CD4-positive, alpha-beta T cell (primary cell): Measurements from ENCODE around the gene URB1. TPM values are rescaled to one million over a fixed set of nuclear protein-coding genes. Genes with fewer than 3 reads are reported as not detected.

Experiments used
- ATAC-seq: fragments of 200-7000 bp; cut with Tn5 transposase; one replicate; pipeline ENCODE4 v1.10.0; 2022; ENCODE audit warnings: mild to moderate bottlenecking; ENCODE audit not compliant: poor library complexity
- CTCF ChIA-PET: fragments of 350-600 bp; sonication (Branson Sonifier 250); formaldehyde crosslinking; loops from one replicate; lab custom pipeline; 2021; ENCODE audit warnings: antibody characterized with exemption, inconsistent platforms; lab: Charles Lee
- POLR2A ChIA-PET: fragments of 350-600 bp; sonication (Branson Sonifier 250); formaldehyde crosslinking; loops from one replicate; lab custom pipeline; 2021; ENCODE audit warnings: antibody characterized with exemption, inconsistent platforms; lab: Charles Lee
- DNase-seq, 14 experiments: peaks; one replicate each; pipeline ENCODE4 v3.0.0-alpha.2; 2013 to 2020; ENCODE audit warnings: mixed read lengths in 2 of 14
- H3K27ac ChIP-seq, 2 donors: one replicate each; pipeline versions ENCODE4 v1.5.1 to v1.7.0; 2013; ENCODE audit warnings: low read length in 2 of 2, low read depth in 1 of 2, mild to moderate bottlenecking in 1 of 2
- H3K27me3 ChIP-seq, 2 experiments: 1 replicate in 1 of 2; 2 replicates in 1 of 2; pipeline versions ENCODE4 v1.6.1 to v1.7.0; 2013; ENCODE audit warnings: low read length in 2 of 2, control low read depth in 1 of 2, mild to moderate bottlenecking in 1 of 2, moderate library complexity in 1 of 2; ENCODE audit not compliant: insufficient read depth in 2 of 2, control insufficient read depth in 1 of 2
- H3K36me3 ChIP-seq: one replicate; pipeline ENCODE4 v1.6.1; 2013; ENCODE audit warnings: low read length, control low read depth; ENCODE audit not compliant: insufficient read depth
- H3K4me1 ChIP-seq: one replicate; pipeline ENCODE4 v1.6.1; 2013; ENCODE audit warnings: low read length, control low read depth; ENCODE audit not compliant: insufficient read depth
- H3K4me3 ChIP-seq: one replicate; pipeline ENCODE4 v1.5.1; 2013; ENCODE audit warnings: mild to moderate bottlenecking, low read length, moderate library complexity
- H3K9me3 ChIP-seq, 2 experiments: 1 replicate in 1 of 2; 2 replicates in 1 of 2; pipeline versions ENCODE4 v1.6.1 to v1.7.0; 2013; ENCODE audit warnings: low read length in 2 of 2, mild to moderate bottlenecking in 2 of 2, control low read depth in 1 of 2, moderate library complexity in 1 of 2; ENCODE audit not compliant: control insufficient read depth in 1 of 2, insufficient read depth in 1 of 2
- H3K27ac Mint-ChIP-seq: one replicate; pipeline ENCODE4 v1.8.0; 2020; ENCODE audit warnings: mixed read lengths
- H3K27me3 Mint-ChIP-seq: one replicate; pipeline ENCODE4 v1.8.0; 2021; ENCODE audit warnings: mixed read lengths
- H3K36me3 Mint-ChIP-seq: one replicate; pipeline ENCODE4 v1.8.0; 2021; ENCODE audit warnings: low read depth, mixed read lengths
- H3K4me1 Mint-ChIP-seq: one replicate; pipeline ENCODE4 v1.8.0; 2021; ENCODE audit warnings: low read depth, mixed read lengths
- H3K4me3 Mint-ChIP-seq: one replicate; pipeline ENCODE4 v1.8.0; 2020; ENCODE audit warnings: mild to moderate bottlenecking, mixed read lengths
- H3K9me3 Mint-ChIP-seq: one replicate; pipeline ENCODE4 v1.8.0; 2020; ENCODE audit warnings: mixed read lengths
- intact Hi-C, 2 experiments: fragments of 100-400 bp; cut with DNase I in 1 of 2; cut with micrococcal nuclease in 1 of 2; formaldehyde crosslinking; loops; one replicate each; pipeline versions ENCODE4 v1.15.1 to v1.9.0; 2023 to 2025; cut with DNase I, micrococcal nuclease
- total RNA-seq, 174 experiments: library from RNA in 2 of 174; stranded (reverse) in 2 of 174; gene quantifications; one replicate each; pipeline ENCODE4 v1.2.3 and lab custom pipeline; 2021 to 2026
- TF ChIP-seq, protein P1 (sequence below): fragments of 200-600 bp; IDR thresholded peaks from one replicate; pipeline ENCODE4 v1.8.0; 2022; ENCODE audit warnings: antibody characterized with exemption, mild to moderate bottlenecking

Gene URB1
- total RNA-seq, 2 experiments from 2014 or later: 5.4 to 5.7 TPM

DNA sequence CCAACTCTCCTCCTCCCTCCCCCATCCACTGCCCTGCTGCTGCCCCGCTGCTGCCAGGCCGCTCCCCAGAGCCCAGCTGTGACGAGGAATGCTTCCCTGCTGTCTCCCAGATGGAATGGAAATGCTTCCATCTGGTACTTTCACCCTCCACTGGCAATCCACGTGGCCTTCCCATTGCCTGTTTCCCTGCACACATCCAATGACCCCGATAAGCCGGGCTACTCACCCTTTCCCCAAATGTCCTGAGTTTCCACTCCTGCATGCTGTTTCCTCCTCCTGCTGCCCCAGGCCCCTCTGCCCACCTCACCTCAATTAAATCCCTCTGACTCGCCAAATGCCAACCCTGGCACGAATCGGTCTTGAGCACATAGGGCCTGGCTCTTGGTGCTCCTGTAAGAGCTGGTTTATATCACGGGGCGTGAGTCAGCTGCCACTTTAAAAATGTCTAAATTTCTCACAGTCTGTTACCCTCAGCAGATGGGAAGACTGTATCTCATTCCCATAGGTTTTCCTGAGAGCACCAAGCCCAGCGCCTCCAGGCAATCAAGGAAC is 57.8 kb downstream of the URB1 start:
- peaks cover 94% of the 10 kb centered on the region for H3K36me3 Mint-ChIP-seq
- H3K9me3 Mint-ChIP-seq: no peaks in the 10 kb centered on the region
- Histone ChIP-seq H3K4me3 (no peak overlapping the region), H3K36me3 (peaks cover 80% of the 10 kb centered on the region), H3K27me3 (no peaks in the 10 kb centered on the region), H3K27ac (no peak overlapping the region), H3K4me1 (no peaks in the 10 kb centered on the region), H3K9me3 (no peaks in the 10 kb centered on the region)
- intact Hi-C loops: no loop called here
- TF ChIP-seq, protein P1, sequence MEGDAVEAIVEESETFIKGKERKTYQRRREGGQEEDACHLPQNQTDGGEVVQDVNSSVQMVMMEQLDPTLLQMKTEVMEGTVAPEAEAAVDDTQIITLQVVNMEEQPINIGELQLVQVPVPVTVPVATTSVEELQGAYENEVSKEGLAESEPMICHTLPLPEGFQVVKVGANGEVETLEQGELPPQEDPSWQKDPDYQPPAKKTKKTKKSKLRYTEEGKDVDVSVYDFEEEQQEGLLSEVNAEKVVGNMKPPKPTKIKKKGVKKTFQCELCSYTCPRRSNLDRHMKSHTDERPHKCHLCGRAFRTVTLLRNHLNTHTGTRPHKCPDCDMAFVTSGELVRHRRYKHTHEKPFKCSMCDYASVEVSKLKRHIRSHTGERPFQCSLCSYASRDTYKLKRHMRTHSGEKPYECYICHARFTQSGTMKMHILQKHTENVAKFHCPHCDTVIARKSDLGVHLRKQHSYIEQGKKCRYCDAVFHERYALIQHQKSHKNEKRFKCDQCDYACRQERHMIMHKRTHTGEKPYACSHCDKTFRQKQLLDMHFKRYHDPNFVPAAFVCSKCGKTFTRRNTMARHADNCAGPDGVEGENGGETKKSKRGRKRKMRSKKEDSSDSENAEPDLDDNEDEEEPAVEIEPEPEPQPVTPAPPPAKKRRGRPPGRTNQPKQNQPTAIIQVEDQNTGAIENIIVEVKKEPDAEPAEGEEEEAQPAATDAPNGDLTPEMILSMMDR: no peak
- ChIA-PET CTCF (no interaction called here), POLR2A (no interaction called here)
- DNase-seq (no peak), ATAC-seq (no peak)
- H3K4me1 Mint-ChIP-seq: no peaks in the 10 kb centered on the region
- no peaks in the 10 kb centered on the region for H3K27me3 Mint-ChIP-seq
- H3K4me3 Mint-ChIP-seq: no peak overlapping the region
- no peak overlapping the region for H3K27ac Mint-ChIP-seq

DNA sequence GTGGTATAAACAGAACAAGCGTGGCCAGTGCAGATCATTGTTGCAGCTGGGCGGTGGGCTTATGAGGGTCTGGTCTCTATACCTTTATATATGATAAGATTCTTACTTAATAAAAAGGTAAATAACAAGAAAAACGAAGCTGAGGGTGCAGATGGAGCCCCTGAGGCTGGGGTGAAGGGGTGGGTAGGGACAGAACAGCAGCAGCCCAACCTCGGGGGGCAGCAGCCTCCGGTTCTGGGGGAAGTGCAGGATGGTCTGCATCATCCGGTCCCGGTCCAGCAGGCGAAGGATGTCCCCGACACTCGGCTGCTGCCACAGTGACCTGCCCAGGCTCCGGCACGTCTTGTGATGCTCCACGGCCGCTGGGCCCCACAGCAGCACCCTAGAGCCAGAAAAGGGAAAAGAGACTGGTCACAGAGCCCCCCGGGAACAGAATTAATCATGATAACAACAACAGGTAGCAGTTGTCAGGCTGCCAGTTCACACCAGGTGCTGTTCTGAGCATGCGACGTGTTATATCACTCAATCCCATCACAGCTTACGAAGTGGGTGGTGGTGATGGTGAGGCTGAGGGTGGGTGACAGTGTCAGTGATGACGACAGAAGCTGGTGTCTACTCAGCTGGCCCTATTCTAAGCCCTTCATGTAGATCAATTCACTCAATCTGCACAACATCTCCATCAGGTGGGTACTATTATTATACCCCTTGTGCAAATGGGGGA is 58.7 kb downstream of the URB1 start:
- H3K4me1 ChIP-seq: no peaks in the 10 kb centered on the region
- CTCF ChIA-PET: no interaction called here
- DNase-seq: no peak

DNA sequence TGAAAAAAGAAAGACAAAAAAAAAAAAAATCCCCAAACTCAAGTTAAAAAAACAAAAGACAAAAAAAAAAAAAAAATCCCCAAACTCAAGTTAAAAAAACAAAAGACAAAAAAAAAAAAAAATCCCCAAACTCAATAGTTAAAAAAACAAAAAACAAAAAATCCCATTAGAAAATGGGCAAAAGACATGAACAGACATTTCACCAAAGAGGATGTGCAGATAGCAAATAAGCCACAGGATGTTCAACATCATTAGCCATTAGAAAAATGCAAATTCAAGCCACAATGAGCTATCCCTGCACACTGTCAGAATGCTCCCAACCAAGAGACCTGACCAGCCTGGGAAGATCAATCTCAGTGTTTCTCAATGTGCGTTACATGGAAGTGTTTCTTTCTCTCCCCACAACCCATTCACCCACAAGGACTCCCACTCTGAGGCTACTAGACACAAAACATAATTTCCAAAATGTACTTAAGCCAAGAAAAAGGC is 60.3 kb downstream of the URB1 start:
- no peak overlapping the region for H3K27ac ChIP-seq
- H3K4me3 Mint-ChIP-seq: no peak overlapping the region
- intact Hi-C loops: no loop called here
- no peaks in the 10 kb centered on the region for H3K27me3 Mint-ChIP-seq
- ATAC-seq (no peak), DNase-seq (no peak)
- H3K27ac Mint-ChIP-seq: no peak overlapping the region
- no peaks in the 10 kb centered on the region for H3K4me1 ChIP-seq
- TF ChIP-seq, protein P1: no peak
- peaks cover 73% of the 10 kb centered on the region for H3K36me3 ChIP-seq
- no peaks in the 10 kb centered on the region for H3K27me3 ChIP-seq
- CTCF ChIA-PET: interaction anchor here (0.6 kb wide), 1 partner anchor 400 kb away, joined by 3 read pairs; no protein-coding TSS in a partner anchor
- no peaks in the 10 kb centered on the region for H3K9me3 Mint-ChIP-seq
- no peak overlapping the region for H3K4me3 ChIP-seq
- H3K36me3 Mint-ChIP-seq: peaks cover 99% of the 10 kb centered on the region
- POLR2A ChIA-PET: no interaction called here
- no peaks in the 10 kb centered on the region for H3K4me1 Mint-ChIP-seq
- no peaks in the 10 kb centered on the region for H3K9me3 ChIP-seq

More for the DNA sequence above, 58.7 kb downstream of the URB1 start:
- H3K4me3 Mint-ChIP-seq: no peak overlapping the region
- TF ChIP-seq, protein P1: no peak
- H3K27ac ChIP-seq: no peak overlapping the region
- H3K27me3 ChIP-seq: no peaks in the 10 kb centered on the region
- H3K4me1 Mint-ChIP-seq: no peaks in the 10 kb centered on the region
- peaks cover 97% of the 10 kb centered on the region for H3K36me3 Mint-ChIP-seq
- H3K4me3 ChIP-seq: no peak overlapping the region
- no peaks in the 10 kb centered on the region for H3K9me3 ChIP-seq
- POLR2A ChIA-PET: no interaction called here
- no peak overlapping the region for H3K27ac Mint-ChIP-seq
- H3K9me3 Mint-ChIP-seq: no peaks in the 10 kb centered on the region
- no peak for ATAC-seq
- H3K27me3 Mint-ChIP-seq: no peaks in the 10 kb centered on the region
- H3K36me3 ChIP-seq: peaks cover 82% of the 10 kb centered on the region
- intact Hi-C loops: no loop called here
